ENCODE results near the gene TENM3. TPM values are rescaled to one million over a fixed set of nuclear protein-coding genes. Genes with fewer than 3 reads are reported as not detected.
A peak's percentile ranks its signal among the peaks of the same experiment; 100 is the strongest.

Gene TENM3
- total RNA-seq, 4 donors from 2014 or later = 0.69 to 8.2 (median 2.3) TPM

DNA sequence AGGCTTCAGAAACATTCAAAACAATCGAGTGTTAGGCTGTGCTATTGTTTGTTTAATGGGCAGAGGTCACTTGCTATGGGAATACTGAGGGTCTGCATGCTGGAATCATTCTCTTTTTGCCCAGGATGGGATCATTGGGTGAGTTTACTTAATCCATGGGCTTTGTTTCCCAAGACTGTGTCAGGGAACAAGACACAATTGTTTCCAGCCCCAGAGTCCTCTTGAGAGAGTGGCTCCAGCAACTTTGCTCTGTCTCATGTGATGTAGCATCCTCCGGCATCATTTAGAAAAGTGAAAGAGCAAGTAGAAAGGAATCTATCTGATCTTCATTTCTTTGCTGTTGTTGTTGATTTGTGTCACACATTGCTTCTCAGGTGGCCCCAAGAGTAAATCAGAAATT is 1.8 kb downstream of the TENM3 start:
- H3K4me3 ChIP-seq (ENCODE audit: low read depth, poor library complexity, severe bottlenecking) = no peak overlapping the region
- intact Hi-C loops (cut with DNase I; ENCODE audit: low total_unique reads) = no loop called here
- TF ChIP-seq, protein P1, sequence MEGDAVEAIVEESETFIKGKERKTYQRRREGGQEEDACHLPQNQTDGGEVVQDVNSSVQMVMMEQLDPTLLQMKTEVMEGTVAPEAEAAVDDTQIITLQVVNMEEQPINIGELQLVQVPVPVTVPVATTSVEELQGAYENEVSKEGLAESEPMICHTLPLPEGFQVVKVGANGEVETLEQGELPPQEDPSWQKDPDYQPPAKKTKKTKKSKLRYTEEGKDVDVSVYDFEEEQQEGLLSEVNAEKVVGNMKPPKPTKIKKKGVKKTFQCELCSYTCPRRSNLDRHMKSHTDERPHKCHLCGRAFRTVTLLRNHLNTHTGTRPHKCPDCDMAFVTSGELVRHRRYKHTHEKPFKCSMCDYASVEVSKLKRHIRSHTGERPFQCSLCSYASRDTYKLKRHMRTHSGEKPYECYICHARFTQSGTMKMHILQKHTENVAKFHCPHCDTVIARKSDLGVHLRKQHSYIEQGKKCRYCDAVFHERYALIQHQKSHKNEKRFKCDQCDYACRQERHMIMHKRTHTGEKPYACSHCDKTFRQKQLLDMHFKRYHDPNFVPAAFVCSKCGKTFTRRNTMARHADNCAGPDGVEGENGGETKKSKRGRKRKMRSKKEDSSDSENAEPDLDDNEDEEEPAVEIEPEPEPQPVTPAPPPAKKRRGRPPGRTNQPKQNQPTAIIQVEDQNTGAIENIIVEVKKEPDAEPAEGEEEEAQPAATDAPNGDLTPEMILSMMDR (IDR thresholded peaks at IDR 0.05) = no peak
- TF ChIP-seq POLR2A (IDR thresholded peaks at IDR 0.05) = no peak
- WGBS, 2 donors = 60 to 73% methylated on average over 2 of the region's 2 CpGs
- DNase-seq (ENCODE audit: low spot score in 2 of 2) = no peak

- no peak for TF ChIP-seq POLR2A (IDR thresholded peaks at IDR 0.05)
- TF ChIP-seq, protein P1 (IDR thresholded peaks at IDR 0.05) = no peak
- DNase-seq (ENCODE audit: low spot score in 2 of 2) = peak in 1 of 2 donors; percentile 56
- 36 to 43% methylated on average over 10 of the region's 10 CpGs for WGBS, 2 donors
- intact Hi-C loops (cut with DNase I; ENCODE audit: low total_unique reads) = no loop called here
- no peak overlapping the region for H3K4me3 ChIP-seq (ENCODE audit: low read depth, poor library complexity, severe bottlenecking)
Measured at GRCh38 chr4:182245541-182246215, 2.5 kb downstream of the TENM3 start.

DNA sequence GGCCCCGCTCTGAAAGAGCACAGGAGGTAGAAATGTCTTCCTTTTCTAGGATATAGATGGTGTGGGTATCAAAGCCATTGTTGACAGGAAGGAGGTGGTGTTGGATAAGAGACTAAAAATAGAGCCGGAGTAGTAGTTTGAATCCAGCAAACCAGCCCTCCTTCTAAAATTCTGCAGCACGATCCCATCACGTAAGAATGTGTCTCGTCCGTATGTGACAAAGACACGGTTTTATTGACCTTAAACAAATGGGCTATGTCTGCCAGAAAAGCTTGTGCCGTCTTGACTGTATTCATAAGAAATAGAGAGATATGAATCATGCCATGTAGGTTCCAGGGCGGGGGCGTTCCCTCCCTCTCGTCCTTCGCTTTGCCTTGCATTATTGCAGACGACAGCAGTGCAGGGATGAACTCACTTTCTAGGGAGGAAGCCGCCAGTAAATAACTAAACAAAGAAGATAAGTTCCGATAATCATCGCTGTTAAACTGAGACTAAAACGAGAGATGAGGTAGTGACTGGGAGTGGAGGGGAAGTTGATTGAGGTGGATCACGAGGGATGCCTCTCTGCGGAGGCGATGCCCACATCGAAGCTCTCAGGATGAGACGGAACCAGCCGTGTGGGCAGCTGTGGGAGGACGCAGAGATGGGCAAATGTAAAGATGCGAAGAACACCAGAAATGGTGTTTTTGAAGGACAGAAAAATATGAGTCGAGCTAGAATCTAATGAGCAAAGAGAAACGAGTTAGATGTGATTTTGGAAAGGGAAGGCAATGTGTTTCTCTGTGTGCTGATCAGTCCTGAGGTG is 3.4 kb downstream of the TENM3 start:
- peak in 1 of 2 donors; percentile 77 for DNase-seq (ENCODE audit: low spot score in 2 of 2)
- no peak overlapping the region for H3K4me3 ChIP-seq (ENCODE audit: low read depth, poor library complexity, severe bottlenecking)
- TF ChIP-seq, protein P1 (IDR thresholded peaks at IDR 0.05) = no peak
- TF ChIP-seq POLR2A (IDR thresholded peaks at IDR 0.05) = no peak
- intact Hi-C loops (cut with DNase I; ENCODE audit: low total_unique reads) = no loop called here
- WGBS, 2 donors = 45 to 51% methylated on average over 27 of the region's 27 CpGs

DNA sequence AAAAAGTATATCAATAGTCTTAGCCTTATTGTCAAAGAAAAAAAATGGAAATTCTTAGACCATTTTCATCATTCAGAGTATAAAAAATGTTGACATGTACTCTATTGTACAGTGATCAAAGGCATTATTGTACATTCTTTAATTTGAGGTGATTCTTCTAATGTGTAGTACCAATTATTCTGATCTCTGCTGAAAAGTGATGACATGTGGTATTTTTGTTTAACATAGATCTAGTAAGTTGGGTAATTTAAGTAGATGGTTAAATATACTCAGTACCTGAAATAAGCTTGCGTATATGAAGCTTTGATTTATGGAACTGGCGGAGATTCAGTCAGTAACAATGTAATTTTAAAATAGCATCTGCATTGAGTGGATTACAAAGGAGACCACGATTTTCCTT is 5.1 kb downstream of the TENM3 start:
- 71% methylated on average over 3 of the region's 3 CpGs for WGBS, 2 donors
- DNase-seq (ENCODE audit: low spot score in 2 of 2) = no peak
- intact Hi-C loops (cut with DNase I; ENCODE audit: low total_unique reads) = no loop called here

GRCh38 chr4:182250446-182250845 is 7.2 kb downstream of the TENM3 start:
- 59 to 60% methylated on average over 6 of the region's 6 CpGs for WGBS, 2 donors

More for the DNA sequence above, 5.1 kb downstream of the TENM3 start:
- TF ChIP-seq, protein P1 (IDR thresholded peaks at IDR 0.05) = no peak
- TF ChIP-seq POLR2A (IDR thresholded peaks at IDR 0.05) = no peak
- no peak overlapping the region for H3K4me3 ChIP-seq (ENCODE audit: low read depth, poor library complexity, severe bottlenecking)

More at GRCh38 chr4:182250446-182250845, 7.2 kb downstream of the TENM3 start:
- DNase-seq (ENCODE audit: low spot score in 2 of 2) = no peak
- TF ChIP-seq, protein P1 (IDR thresholded peaks at IDR 0.05) = no peak
- TF ChIP-seq POLR2A (IDR thresholded peaks at IDR 0.05) = no peak
- H3K4me3 ChIP-seq (ENCODE audit: low read depth, poor library complexity, severe bottlenecking) = no peak overlapping the region
- intact Hi-C loops (cut with DNase I; ENCODE audit: low total_unique reads) = no loop called here

Data from lower leg skin (tissue), 4 donors.